GM21528 (cell line): ENCODE measurements around the gene IWS1.
"Not testable (repeated sequence)": the region's sequence is repeated elsewhere in the genome, so short reads cannot be mapped to it uniquely, and the experiment has no call there.

Experiments used
- ATAC-seq: cut with Tn5 transposase; IDR thresholded peaks from one replicate; pipeline ENCODE4 v1.9.1; 2021; ENCODE audit warnings: mild to moderate bottlenecking, moderate library complexity; ENCODE audit not compliant: unreplicated experiment, low FRiP score

IWS1 gene

DNA sequence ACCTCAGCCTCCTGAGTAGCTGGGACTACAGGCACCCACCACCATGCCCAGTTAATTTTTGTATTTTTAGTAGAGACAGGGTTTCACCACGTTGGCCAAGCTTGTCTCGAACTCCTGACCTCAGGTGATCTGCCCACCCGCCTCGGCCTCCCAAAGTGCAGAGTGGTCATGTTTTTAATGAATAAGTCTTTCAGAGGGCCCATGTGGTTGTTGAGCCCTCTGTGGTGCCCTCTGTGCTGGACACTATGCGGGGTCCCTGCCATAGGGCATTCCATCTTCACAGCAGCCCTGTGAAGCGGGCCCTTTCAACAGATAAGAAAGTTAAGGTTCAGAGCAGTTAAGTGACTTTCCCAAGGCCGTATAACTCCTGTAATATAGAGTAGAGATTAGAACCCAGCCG lies 35.1 kb upstream of the IWS1 start:
- ATAC-seq = no peak

DNA sequence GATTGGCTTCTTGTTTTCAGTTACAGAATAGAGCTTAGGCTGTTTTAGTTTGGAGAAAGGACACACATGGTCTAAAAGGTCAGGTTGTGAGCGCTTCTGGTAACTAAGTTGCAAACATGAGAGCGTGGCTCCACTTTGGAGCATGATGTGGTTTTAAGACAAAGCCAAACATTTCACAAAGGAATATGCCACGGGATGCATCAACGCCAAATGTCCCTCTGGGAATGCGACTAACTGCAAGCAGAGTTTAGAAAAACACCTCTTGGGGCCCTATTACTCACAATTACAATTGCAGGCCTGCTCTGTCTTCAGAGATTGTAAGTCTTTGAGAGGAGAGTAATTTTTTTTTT lies 34.6 kb upstream of the IWS1 start:
- no peak for ATAC-seq

DNA sequence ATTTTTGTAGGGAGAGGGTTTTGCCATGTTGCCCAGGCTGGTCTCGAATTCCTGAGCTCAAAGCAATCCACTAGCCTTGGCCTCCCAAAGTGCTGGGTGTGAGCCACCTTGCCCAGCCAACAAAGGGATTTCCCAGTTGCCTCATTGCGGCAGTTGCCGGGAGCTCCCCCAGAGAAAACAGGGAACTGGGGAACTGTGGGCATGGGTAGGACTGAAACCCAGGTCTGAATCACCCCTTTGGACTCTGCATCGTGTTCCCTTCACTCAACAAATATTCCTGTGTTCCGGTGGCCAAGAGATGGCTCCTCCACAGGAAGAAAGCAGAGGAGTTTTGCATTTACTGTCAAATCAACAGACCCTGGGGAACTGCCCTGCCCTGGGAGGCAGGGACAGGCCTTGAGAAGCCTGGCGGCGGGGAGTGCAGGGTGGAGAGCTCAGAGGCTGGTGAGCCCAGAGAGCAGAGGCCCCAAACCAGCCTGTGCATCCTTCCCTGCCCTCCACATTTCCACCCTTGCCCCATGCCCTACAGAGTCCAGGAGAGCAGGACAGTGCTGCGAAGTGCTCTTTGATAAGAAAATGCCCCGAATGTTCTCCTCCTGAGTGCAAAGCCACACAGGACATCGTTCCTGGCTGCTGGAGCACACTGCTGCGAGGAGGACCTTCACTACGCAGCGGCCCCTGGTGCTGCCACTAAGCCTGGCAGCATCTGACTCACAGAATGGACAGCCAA lies 34.1 kb upstream of the IWS1 start:
- no peak for ATAC-seq

DNA sequence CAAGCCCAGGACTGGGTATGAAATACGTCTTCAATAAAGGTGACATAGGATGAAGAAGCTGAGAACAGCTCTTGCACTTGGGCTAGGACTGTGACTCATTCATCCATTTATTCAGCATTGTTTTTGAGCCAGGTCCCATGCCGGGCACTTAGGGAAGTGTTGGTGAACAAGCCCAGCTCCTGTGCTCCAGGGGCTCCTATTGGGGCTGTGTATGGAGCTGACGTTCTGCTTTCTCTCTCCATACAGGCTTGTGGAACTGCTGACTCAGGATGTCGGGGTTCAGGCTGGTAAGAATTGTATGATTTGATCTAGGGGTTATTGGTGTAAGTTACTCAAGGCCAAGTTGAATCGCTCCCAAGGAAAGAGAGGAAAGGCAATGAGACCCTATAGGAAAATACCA lies 33.2 kb upstream of the IWS1 start:
- no peak for ATAC-seq

DNA sequence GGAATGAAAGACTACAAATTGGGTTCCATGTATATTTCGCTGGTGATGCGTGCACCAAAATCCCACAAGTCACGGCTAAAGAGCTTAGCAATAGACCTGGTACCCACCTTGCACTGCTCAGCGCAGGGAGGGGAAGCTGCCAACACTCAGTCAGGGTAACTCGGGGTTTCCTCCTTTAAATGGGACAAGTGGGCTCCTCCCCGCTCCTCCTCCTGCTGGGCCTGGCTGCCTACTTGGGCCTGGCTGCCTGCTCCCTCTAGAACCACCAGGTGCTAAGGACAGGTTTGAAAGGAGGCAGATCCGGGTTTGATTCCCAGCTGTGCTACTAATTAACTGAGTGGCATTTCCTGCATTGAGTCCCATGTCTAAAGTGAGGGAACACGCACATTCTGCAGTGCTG lies 32.6 kb upstream of the IWS1 start:
- no peak for ATAC-seq

DNA sequence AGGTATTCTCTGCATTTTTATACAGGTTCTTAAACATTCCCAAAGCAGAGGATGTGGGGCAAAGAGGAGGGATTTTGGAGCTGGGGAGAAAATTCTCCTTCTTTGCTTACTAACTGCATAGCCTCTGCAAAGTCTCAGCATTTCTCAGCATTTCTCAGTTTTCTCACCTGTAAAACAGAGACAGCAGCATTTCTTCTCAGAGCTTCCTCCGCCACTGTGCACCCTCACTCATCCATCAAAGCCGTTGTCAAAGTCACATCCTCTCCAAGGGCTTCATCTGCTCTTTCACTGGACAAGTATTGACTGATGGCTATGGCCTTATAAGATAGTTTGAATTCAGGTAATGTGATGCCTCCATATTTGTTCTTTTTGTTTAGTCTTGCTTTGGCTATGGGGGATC lies 26.6 kb upstream of the IWS1 start:
- ATAC-seq = no peak

DNA sequence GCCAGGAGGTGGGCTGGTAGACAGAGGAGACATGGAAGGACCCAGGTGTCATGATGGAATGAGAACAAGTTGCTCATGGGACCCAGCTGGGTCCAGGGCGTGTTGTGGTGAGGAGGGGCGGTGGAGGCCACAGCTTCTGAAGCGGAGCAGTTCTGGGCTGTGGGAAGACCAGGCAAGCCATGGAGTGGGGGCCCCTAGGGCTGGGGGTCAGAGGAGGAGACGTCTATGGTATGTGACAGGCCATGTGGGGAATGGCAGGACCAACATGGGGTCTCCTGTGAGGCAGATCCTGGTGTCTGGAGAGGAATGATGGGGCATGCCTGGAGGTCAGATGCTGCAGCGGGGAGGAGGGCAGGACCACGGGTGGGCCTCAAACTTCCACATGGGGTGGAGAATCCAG lies 26.0 kb upstream of the IWS1 start:
- no peak for ATAC-seq

DNA sequence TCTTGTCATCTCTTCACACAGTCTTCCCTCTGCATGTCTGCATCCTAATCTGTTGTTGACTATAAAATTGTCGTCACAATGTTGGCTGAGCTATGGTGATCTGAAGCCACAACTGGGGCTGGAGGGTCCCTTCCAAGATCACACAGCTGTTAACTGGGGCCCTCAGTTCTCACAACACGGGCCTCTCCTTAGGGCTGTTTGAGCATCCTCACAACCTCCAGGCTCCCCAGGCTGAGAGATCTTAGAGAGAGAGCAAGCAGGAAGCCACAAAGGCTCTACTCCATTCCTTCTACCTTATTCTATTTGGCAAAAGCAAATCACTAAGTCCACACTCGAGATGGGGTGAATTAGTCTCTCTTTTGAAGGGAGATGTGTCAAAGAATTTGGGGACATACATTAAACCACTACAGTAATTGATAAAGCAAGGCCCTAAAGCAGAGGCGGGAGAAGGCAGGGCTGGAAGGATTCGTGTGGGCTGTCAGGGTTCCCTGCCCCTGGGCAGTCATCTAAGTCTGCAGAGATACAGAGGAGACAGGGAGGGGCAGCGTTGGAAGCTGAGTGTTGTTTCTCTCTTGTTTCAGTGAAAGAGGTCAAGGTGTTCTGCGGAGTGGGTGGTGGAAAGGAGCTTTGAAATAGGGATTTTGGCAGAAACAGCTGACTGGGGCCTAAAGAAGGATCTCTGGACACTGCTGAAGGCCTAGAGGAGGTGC lies 25.1 kb upstream of the IWS1 start:
- ATAC-seq = no peak

DNA sequence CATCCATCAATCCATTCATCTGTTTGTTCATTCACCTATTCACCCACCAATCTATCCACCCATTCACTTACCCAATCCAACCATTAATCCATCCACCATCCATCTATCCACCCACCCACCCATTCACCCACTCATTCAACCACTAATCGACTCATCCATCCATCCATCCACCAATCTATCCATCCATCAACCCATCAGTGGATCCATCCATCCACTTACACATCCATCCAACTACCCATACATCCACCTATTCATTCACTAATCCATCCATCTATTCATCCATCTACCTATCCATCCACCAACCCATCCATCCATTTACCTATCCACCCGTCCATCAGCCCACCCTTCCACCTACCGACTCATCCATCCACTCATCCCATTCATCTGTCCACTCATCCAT lies 20.5 kb upstream of the IWS1 start:
- no peak for ATAC-seq

DNA sequence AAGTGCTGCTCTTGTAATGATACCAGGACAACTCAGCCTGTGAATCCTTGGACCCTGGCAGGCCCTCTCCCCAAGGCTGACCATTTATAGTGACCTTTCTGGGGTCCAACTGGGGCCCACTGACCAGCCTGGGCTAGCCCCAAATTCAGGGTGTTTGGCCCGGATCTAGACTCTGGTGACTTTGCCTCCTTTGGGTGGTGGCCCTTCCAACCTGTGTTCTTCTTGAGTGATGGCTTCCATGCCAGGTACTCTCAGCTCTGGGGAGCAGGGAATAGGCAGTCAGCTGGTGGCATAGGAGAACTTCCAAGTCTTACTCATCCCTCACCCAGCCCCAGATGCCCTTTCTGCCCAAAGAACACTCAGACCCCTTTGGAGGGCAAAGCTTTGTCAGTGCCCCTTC lies 19.5 kb upstream of the IWS1 start:
- ATAC-seq = no peak

DNA sequence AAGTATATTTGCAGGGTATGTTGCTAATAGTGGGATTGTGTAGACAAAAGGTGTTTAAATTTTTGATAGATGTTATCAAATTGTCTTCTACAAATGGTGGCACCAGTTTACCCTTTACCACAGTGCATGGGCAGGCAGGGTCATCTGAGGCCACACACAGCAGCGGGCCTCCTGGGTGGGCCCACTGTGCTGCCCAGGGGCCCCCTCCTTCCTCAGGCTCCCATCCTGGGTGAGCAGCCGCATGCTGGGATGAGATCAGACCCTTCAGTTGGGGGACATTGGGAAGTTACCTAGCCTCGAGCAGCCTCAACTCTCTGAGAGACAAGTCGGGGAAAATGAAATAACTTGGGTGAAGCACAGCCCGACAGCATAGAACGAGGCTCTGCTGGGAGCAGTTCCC lies 18.9 kb upstream of the IWS1 start:
- ATAC-seq = no peak

DNA sequence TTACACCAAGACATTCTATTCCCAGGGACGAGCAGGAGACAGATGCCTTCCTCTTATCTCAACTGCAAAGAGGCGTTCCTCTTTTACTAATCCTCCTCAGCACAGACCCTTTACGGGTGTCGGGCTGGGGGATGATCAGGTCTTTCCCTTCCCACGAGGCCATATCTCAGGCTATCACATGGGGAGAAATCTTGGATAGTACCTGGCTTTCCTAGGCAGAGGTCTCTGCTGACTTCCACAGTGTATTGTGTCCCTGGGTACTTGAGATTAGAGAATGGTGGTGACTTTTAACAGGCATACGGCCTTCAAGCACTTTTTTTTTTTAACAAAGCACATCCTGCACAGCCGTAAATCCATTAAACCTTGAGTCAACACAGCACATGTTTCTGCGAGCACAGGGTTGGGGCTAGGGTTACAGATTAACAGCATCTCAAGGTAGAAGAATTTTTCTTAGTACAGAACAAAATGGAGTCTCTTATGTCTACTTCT lies 16.8 kb upstream of the IWS1 start:
- ATAC-seq = not testable (repeated sequence)

DNA sequence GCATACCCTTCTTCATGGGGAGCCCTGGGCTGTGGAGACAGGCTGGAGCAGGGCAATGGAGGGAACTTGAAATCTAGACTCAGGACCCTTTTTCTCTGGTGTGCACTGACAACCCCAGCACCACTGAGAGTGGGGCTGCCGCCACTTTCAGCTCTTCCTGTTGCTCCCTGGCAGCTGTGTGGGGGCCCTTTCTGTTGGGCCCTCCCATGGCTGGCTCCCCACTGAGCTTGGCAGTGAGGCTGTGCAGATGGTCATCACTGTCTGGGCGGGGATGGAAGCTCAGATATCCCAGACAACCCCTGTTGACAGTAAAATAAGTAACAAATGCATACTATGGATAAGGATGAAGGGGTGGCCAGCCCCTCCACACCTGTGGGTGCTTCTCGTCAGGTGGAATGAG lies 15.9 kb upstream of the IWS1 start:
- ATAC-seq = no peak

DNA sequence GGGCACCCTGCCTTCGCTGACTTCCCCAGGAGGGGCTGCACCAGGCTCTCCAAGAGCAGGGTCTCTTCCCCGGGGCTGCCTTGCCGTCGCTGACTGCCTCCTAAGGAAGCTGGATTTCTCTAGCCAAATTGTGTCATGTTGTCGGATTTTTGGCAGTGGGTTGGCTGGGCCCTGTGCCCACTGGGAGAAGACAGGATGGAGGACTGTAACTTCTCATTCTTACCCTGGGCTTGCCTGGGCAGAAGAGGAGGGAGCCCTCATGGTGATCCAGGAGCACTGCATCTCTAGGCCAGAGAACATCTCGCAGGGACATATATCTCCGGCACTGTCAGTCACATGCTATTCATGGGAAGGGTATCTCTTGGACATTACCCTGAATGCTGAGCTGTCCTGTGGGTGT lies 15.5 kb upstream of the IWS1 start:
- ATAC-seq = no peak

DNA sequence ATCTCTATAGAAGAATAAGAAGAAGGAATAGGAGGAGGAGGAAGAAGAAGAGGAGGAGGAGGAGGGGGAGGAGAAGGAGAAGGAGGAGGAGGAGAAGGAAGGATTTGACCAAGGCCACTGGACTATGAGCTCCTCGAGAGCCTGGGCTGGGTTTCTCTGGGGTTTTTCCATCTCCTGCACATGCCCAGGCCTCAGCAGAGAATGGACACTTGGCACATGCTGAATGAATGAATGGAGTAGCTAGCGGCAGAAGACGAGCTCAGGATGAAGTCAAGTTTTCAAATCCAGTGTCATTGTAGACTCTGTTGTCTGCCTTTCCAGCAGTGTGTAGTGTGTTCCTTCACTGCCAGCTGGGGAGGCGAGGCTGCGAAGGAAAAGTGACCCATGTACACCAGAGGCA lies 11.4 kb upstream of the IWS1 start:
- ATAC-seq = no peak

DNA sequence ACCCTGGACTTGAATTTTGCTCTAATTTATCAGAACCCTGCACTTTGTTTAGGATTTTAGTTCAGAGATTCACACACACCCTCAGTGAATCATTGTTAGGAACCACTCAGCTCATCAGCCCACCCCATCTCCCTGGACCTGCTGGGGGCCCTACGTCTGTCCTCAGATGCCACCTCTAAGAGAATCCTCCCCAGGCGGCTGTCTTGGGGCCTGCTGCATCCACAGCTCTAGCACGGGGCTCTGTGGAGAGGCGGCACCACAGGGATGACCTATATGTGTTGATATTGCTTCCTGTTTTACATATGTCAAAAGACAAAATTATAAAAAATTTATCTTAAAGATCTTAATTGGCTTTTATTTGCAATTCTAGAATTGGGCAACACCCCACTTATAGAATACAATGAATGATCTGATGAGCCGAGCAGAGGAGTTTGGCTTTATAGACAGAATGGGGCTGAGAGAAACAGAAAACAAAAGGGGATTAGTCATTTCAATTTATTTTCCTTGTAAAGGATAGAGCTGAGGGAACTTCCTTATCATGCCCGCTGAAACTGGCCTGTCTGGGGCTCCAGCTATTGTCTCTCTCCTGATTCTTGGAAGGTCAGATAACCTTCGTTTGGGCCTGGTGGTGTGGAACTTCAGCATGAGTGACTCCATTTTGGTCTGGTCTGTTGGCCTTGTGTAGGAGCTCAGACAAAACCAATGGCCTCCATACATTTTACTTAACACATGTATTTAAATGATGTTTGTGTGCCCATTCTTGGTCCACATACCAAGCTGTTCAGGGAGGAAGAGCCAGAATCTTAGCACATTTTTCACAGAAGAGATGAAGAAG lies 10.6 kb upstream of the IWS1 start:
- no peak for ATAC-seq

DNA sequence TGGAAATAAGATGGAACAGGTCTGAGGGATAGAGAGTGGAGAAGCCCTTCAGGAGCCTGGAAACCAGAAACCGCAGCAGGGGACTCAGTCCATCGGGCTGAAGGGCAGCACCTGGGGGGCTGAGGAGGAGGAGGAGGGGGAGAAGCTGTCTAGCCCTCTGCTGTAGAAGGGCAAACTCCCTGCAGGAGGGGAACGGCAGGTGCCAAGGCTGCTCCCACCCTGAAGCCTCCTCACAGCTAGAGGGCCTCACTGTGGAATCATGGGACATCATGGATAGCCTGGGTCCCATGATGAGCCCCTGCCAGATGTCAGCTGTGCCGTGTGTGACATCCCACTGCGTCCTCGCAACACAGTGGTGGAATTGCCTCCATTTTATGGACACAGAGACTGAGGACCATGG lies 9.6 kb upstream of the IWS1 start:
- ATAC-seq = no peak

DNA sequence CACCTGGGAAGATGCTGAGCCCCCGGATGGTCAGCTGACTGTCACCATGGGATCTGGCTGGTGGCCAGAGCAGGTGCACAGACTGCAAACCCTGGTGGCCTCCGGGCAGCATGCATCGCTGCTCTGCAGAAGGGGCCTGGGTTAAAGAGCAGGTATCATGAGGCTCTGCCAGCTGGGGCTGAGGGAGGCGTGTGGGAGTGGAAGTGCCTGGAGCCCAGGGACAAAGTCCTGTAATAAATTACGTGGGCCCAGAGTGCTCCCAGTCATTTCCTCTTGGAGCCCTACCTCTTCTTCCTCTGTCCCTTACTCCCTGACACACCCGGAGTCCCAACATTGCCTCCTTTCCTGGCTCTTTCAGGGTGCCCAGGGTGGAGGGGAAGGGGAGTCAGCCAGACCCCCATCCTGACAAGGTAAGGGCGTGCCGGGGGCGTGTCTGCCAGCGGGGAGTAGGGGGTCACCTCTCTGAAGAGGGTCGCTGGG lies 9.2 kb upstream of the IWS1 start, which contains the start of gene MYO7B:
Gene MYO7B, plus strand, starts transcription at position 262 of the 480 bp plus-strand sequence. CDS start 24,040 bp downstream, outside the sequence.
- no peak for ATAC-seq

DNA sequence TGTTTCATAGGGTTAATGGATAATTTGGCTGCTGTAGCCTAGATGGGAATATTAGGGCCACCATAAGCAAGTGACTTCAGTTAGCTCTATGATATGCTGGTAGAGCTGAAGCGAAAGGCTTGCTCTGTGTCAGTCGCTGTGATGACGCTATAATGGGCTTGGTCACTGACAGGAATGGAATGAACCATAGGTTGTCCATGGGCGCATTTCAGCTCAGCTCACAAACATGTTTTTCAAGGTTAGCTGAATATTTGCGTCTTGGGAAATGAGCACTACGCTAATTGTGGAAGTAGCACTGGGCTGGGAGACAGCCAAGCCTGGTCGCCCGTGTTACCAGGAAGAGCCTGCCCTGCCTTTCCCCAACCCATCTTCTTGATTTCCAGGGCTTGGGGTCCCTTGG lies 6.0 kb upstream of the IWS1 start:
- no peak for ATAC-seq

DNA sequence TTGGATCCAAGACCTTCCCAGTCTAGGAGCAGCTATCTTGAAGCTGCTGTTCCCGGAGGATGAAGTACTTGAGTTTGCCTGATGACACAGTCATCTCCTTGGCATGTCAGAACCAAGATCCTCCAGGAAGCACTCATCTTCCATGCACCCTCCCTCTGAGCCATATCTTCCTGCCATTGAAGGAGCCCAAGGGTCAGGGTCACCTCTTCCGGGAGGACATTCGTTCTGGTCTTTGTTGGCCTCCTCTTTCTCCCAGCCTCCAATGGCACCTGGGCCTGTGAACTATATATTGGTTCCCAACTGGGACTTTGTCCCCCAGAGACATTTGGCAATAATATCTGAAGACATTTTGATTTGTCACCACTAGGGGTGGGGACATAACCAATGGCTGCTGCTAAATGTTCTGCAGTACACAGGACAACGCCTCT lies 4.9 kb upstream of the IWS1 start:
- no peak for ATAC-seq
